Smooth muscle cell of bladder (primary cell): ENCODE data around the gene SPECC1L. TPM values are rescaled to one million over a fixed set of nuclear protein-coding genes. Genes with fewer than 3 reads are reported as not detected.

Experiments
- total RNA-seq: library from RNA; depleted of rRNA; stranded (reverse); fragments of >200 nt; gene quantifications from 2 replicates; pipeline ENCODE4 v1.2.3, GENCODE V29; 2014

The SPECC1L gene
- 24.3 and 35.4 TPM in 2 replicates for total RNA-seq

GRCh38 chr22:24270556-24271385 is at the start of gene SPECC1L:
SPECC1L (plus strand) TSS chr22:24270831; CDS start chr22:24302232, 31,401 bp downstream.

GRCh38 chr22:24245030-24245431 is 25.6 kb upstream of the SPECC1L start, which contains the start of gene GGT5:
GGT5 (minus strand) TSS chr22:24245082; CDS start chr22:24244725, 357 bp downstream.

GRCh38 chr22:24427500-24428164 is 157.0 kb downstream of the SPECC1L start, which contains the start of gene ADORA2A:
ADORA2A (plus strand) TSS chr22:24427599; CDS start chr22:24433405, 5,806 bp downstream.

Other genes starting within 250 kb of the SPECC1L start
- gene SUSD2, start 89.3 kb upstream of the SPECC1L start, total RNA-seq: 2.8 and 3.7 TPM in 2 replicates
- gene GGT5, start 25.7 kb upstream of the SPECC1L start, total RNA-seq: 5.8 and 6.7 TPM in 2 replicates
- gene ADORA2A, start 156.8 kb downstream of the SPECC1L start, total RNA-seq: 0.71 and 1.1 TPM in 2 replicates
- gene UPB1, start 224.5 kb downstream of the SPECC1L start, total RNA-seq: 0.18 TPM in 1 of 2 replicates, not detected in the other